Stimulated activated CD8-positive, alpha-beta memory T cell treated with anti-CD3 and anti-CD28 coated beads, Interleukin-15, amount 100 ng/mL, for 1 hour (primary cell): ENCODE data around the gene VASP.

ENCODE experiments used
- DNase-seq: peaks from one replicate; pipeline ENCODE4 v3.0.0-alpha.2; 2020; ENCODE audit warnings: low read depth

VASP gene

DNA sequence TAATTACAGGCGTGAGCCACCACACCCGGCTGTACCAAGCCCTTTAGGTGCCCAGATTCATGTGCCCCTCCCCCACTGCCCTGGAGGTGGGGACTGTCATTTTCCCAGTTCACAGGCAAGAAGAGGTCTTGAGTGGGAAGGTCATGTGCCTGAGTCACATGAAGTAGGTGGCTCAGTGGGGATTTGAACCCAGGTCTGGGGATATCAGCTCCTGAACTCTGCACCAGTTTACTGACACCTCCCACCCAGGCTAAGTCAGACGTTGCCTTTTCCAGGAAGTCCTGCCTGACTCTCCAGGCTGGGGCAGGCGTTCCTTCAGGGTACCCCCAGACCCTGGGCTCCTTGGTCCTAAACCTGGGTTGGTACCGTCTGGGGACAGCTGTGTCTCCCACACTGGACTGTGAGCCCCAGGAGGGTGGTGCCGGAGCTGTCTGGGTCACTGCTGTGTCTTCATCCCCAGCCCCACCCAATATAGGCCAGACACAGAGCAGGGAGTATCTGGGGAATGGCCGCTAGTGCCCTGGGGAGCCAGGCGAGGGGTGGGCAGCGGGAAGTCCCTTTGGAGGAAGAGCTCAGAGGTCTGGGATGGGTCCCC, 8.6 kb downstream of the VASP start:
- no peak for DNase-seq

DNA sequence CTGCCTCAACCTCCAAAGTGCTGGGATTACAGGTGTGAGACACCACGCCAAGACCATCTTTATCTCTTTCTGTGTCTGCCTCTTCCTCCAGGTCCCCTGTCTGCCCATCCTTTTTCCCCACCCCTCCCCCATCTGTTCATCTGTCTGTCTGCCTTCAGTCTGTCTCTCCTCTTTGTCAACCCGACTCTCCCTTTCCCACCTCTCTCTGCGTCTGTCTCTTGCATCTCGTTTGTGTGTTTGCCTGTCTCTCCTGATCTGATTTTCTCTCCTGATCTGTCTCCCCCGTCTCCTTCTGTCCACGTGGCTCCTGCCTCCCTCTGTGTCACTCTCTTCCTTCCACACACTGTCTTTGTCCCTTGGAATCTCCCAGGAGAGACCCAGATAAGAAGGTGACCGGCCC, 10.0 kb downstream of the VASP start:
- DNase-seq: no peak

DNA sequence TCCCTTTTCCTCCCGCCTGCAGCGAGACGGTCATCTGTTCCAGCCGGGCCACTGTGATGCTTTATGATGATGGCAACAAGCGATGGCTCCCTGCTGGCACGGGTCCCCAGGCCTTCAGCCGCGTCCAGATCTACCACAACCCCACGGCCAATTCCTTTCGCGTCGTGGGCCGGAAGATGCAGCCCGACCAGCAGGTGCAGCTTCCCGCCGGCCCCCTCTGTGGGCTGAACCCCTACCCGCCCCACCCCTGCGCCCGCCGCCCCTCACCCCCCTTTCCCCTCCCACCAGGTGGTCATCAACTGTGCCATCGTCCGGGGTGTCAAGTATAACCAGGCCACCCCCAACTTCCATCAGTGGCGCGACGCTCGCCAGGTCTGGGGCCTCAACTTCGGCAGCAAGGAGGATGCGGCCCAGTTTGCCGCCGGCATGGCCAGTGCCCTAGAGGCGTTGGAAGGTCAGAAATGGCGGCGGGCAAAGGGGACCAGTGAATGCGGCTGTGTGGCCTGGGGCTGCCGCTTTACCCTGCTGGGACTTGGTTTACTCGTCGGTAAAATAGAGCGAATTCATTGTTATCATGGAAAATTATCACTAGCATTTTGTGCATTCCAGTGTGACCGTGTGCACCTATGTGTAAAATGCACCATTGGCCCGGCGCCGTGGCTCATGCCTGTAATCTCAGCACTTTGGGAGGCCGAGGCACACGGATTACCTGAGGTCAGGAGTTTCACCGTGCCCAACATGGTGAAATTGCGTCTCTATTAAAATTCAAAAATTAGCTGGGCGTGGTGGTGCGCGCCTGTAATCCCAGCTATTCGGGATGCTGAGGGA, 10.6 kb downstream of the VASP start:
- DNase-seq: no peak

DNA sequence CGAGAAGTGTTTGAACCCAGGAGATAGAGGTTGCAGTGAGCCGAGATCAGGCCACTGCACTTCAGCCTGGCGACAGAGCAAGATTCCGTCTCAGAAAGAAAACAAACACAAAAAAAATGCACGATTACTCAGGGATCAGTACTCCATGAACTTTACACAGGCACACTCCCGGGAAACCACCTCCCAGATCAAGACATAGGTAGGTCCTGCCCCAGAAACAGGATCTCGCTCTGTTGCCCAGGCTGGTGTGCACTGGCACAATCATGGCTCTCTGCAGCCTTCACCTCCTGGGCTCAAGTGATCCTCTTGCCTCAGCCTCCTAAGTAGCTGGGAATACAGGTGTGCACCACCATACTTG, 11.2 kb downstream of the VASP start:
- DNase-seq: no peak

GRCh38 chr19:45522010-45522941, 15.0 kb downstream of the VASP start:
- DNase-seq: no peak

DNA sequence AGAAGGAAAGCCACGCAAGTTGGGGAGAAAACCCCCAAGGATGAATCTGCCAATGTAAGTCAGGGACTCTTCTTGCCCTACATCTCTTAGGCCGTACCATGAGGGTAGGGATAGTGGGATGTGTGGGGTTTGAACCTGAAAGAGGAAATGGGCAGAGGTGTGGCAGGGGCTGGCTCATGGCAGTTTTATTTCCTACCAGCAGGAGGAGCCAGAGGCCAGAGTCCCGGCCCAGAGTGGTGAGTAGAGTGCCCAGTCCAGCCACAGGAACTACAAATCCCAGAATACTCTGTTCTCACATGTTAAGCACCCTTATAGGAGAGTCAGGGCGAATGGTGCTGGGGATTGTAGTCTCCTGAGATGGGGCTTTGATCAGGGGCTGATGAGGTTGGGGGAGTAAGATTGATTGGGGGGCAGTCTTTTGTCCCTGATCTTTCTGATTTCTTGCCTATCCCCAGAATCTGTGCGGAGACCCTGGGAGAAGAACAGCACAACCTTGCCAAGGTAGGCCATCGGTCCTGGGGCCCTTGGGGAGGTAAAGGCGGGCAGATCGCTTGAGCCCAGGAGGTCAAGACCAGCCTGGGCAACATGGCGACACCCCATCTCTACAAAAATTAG, 16.5 kb downstream of the VASP start:
- peak; percentile 37 for DNase-seq

DNA sequence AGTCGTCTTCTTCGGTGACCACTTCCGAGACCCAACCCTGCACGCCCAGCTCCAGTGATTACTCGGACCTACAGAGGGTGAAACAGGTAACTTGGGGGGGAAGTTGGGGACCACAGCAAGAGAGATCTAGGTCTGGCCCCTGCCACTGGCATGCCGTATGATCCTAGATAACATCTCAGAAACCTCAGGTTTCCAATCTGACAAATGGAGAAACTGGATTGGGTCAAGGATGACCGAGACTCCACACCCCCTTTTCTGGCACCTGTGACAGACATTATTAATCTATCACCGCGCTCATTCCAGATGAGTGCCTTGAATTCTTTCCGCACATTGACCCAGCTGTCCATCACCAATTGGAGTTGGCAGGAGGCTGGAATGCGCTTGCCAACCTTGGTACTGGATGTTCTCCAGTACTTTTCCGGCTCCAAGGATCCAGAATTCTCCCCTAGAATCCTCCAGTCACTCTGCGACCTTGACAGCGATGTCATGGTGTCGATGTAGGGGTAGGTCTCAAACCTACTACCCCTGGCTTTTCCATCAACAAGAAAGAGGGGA, 17.4 kb downstream of the VASP start:
- DNase-seq: no peak

GRCh38 chr19:45526143-45526542, 18.9 kb downstream of the VASP start:
- DNase-seq: no peak

GRCh38 chr19:45526971-45527370, 19.7 kb downstream of the VASP start:
- DNase-seq: no peak

GRCh38 chr19:45527731-45528130, 20.5 kb downstream of the VASP start:
- no peak for DNase-seq

DNA sequence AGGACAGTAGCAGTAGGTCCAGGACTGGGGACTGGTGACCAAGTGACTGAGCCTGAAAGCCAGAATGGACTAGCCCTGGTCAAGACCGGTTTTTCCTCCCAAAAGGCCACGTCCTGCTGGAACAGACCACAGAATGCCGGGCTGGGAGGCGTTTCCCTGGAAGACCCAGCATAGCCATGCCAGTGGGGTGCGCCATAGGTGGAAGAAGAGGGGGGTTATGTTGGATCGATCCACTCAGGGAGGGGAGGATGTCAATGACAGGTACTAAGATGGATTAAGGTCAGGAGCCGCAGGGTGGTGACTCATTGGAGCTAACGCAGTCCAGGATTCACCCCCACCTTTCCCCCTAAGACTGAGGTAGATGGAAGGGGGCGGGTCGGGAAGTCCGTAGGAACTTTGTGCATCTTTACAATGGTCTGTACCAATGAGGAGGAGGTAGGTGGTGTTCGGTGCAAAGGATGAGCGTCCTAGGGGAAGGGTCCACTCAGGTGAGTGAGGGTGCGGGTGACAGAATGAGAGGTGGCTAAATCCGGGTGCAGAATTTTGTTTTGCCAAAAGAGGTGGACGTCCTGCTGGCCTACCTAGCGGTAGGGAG, 21.0 kb downstream of the VASP start:
- no peak for DNase-seq

GRCh38 chr19:45528744-45529419, 21.6 kb downstream of the VASP start:
- DNase-seq: no peak

GRCh38 chr19:45529420-45529785, 22.1 kb downstream of the VASP start:
- DNase-seq: no peak

DNA sequence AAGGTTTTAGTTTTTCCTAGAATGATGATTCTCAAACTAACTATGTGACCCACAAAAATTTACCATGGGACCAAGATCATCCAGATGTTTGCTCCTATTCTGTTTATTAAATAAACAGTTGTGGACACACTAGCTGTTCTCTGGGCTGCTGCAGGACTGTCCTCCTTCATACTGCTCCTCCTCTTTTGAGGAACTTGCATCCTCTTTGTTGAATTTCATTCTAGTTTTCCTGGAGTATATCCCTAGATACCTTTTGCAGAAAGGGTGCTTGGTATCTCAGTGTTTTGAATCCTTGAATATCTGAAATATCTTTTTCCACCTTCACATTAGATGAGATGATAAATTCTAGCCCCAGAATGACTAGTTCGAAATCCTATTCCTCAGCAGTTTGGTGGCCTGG, 24.1 kb downstream of the VASP start:
- DNase-seq: no peak

- no peak for DNase-seq
Measured at GRCh38 chr19:45539459-45539858, 32.2 kb downstream of the VASP start.

- DNase-seq: no peak
Measured at GRCh38 chr19:45542234-45542668, 35.0 kb downstream of the VASP start.

- no peak for DNase-seq
Measured at GRCh38 chr19:45547211-45547770, 40.0 kb downstream of the VASP start.

- no peak for DNase-seq
Measured at GRCh38 chr19:45547965-45548609, 40.8 kb downstream of the VASP start.

DNA sequence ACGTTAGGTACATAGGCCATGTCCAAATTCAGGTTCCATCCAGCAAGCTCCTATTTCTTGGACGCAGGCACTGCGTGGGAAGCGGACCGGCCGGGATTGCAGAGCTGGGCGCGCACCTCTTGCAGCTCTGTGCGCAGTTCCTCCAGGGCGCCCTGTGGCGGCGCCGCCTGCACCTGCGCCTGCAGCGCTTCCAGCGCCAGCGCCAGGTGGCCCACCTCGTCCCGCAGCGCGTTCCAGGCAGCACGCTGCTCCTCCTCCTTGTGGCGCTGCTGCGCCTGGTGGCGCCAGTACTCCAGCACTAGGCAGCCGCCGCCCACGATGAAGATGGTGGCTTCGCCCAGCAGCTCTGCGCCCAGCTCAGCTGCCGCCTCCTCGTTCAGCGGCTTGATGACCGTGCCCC, 46.2 kb downstream of the VASP start:
- no peak for DNase-seq

DNA sequence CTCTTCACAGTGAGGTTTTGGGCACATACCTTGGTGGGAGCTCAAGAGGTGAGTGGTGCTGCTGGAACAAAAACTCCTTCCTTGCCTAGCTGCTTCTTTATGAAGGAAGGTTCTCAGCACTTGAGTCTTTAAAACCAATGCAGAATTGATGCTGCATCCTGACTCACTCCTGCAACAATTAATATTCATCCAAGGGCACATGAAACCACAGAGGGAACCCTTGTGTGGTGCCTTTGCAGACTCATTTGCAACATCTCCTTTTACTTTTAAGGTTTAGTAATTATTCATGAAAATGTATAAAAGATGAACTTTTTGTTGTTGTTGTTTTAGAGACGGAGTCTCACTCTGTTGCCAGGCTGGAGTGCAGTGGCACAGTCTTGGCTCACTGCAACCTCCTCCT, 47.2 kb downstream of the VASP start:
- no peak for DNase-seq
